Neural cell (in vitro differentiated cells): Measurements from ENCODE around the gene STC2. TPM values are rescaled to one million over a fixed set of nuclear protein-coding genes. Genes with fewer than 3 reads are reported as not detected.

ENCODE experiments used
- H2AFZ ChIP-seq: fragments of 200-600, 300-800 bp; sonication (generic), shearing (Covaris generic); 2 replicates; pipeline ENCODE4 v1.6.0; 2014; ENCODE audit warnings: low read depth, mild to moderate bottlenecking, antibody characterized with exemption, low read length, moderate library complexity
- H3F3A ChIP-seq: fragments of 200-600 bp; shearing (Covaris generic); 2 replicates; pipeline ENCODE4 v1.6.1; 2016; ENCODE audit warnings: mild to moderate bottlenecking, moderate library complexity, mixed read lengths, antibody characterized with exemption, low read length; ENCODE audit not compliant: insufficient read depth, poor library complexity, severe bottlenecking
- H3K27ac ChIP-seq: fragments of 200-600, 300-800 bp; sonication (generic), shearing (Covaris generic); 2 replicates; pipeline ENCODE4 v1.5.1; 2014; ENCODE audit warnings: mild to moderate bottlenecking, low read length, moderate library complexity
- H3K27me3 ChIP-seq: fragments of 300-800, 200-600 bp; sonication (generic), shearing (Covaris generic); 2 replicates; pipeline ENCODE4 v1.6.0; 2014; ENCODE audit warnings: mild to moderate bottlenecking, low read depth, low read length, moderate library complexity; ENCODE audit not compliant: insufficient read depth
- H3K36me3 ChIP-seq: fragments of 300-800, 200-600 bp; sonication (generic), shearing (Covaris generic); 2 replicates; pipeline ENCODE4 v1.5.1; 2014; ENCODE audit warnings: mild to moderate bottlenecking, antibody characterized with exemption, low read length, moderate library complexity; ENCODE audit not compliant: insufficient read depth
- H3K4me2 ChIP-seq: fragments of 300-800, 200-600 bp; sonication (generic), shearing (Covaris generic); 2 replicates; pipeline ENCODE4 v1.6.0; 2014; ENCODE audit warnings: mild to moderate bottlenecking, low read length
- H3K4me3 ChIP-seq: fragments of 300-800, 200-600 bp; sonication (generic), shearing (Covaris generic); 2 replicates; pipeline ENCODE4 v1.5.1; 2014; ENCODE audit warnings: mild to moderate bottlenecking, low read length, moderate library complexity
- H3K79me2 ChIP-seq: fragments of 200-600 bp; shearing (Covaris generic); replicated peaks from 2 replicates; pipeline ENCODE4 v1.6.0; 2014; ENCODE audit warnings: mild to moderate bottlenecking, low read length, moderate library complexity; ENCODE audit not compliant: insufficient read depth
- H3K9ac ChIP-seq: fragments of 300-800, 200-600 bp; sonication (generic), shearing (Covaris generic); 2 replicates; pipeline ENCODE4 v1.6.1; 2016; ENCODE audit warnings: mild to moderate bottlenecking, low read length, mixed read lengths
- H3K9me2 ChIP-seq: fragments of 200-600 bp; shearing (Covaris generic); 2 replicates; pipeline ENCODE4 v1.6.1; 2016; ENCODE audit warnings: mild to moderate bottlenecking, low read length, mixed read lengths; ENCODE audit not compliant: insufficient read depth
- H3K9me3 ChIP-seq: fragments of 200-600, 300-800 bp; sonication (generic), shearing (Covaris generic); 2 replicates; pipeline ENCODE4 v1.6.1; 2016; ENCODE audit warnings: mild to moderate bottlenecking, mixed run types, low read length, moderate library complexity, mixed read lengths
- H4K20me1 ChIP-seq: fragments of 200-600 bp; shearing (Covaris generic); 2 replicates; pipeline ENCODE4 v1.6.1; 2016; ENCODE audit warnings: mild to moderate bottlenecking, mixed run types; ENCODE audit not compliant: insufficient read depth
- CTCF ChIP-seq: fragments of 450-650 bp; IDR thresholded peaks from 2 replicates; pipeline ENCODE4 v1.5.1; 2014; ENCODE audit warnings: antibody characterized with exemption, mild to moderate bottlenecking, moderate library complexity; ENCODE audit not compliant: poor library complexity, severe bottlenecking
- EP300 ChIP-seq: fragments of 450-650 bp; conservative IDR thresholded peaks from 2 replicates; pipeline ENCODE4 v1.6.1; 2014; ENCODE audit warnings: antibody characterized with exemption, mild to moderate bottlenecking, moderate library complexity; ENCODE audit not compliant: poor library complexity, severe bottlenecking
- EZH2 ChIP-seq: fragments of 200-600, 300-800 bp; shearing (Covaris generic), sonication (generic); IDR thresholded peaks from 2 replicates; pipeline ENCODE4 v1.6.1; 2014; ENCODE audit warnings: antibody characterized with exemption, low read length, borderline replicate concordance, mild to moderate bottlenecking; ENCODE audit not compliant: insufficient read depth, poor library complexity, severe bottlenecking
- MXI1 ChIP-seq: fragments of 450-650 bp; conservative IDR thresholded peaks from 2 replicates; pipeline ENCODE4 v1.6.1; 2014; ENCODE audit warnings: antibody characterized with exemption, mild to moderate bottlenecking; ENCODE audit not compliant: poor library complexity, severe bottlenecking
- POLR2AphosphoS5 ChIP-seq: IDR thresholded peaks from 2 replicates; pipeline ENCODE4 v1.6.1; 2012
- RAD21 ChIP-seq: fragments of 450-650 bp; conservative IDR thresholded peaks from 2 replicates; pipeline ENCODE4 v1.6.1; 2014; ENCODE audit warnings: antibody characterized with exemption, mild to moderate bottlenecking, moderate library complexity
- SMC3 ChIP-seq: fragments of 450-650 bp; conservative IDR thresholded peaks from 2 replicates; pipeline ENCODE4 v1.6.1; 2014; ENCODE audit warnings: antibody characterized with exemption, mild to moderate bottlenecking, moderate library complexity; ENCODE audit not compliant: poor library complexity
- TAF1 ChIP-seq: IDR thresholded peaks from 2 replicates; pipeline ENCODE4 v1.6.1; 2012; ENCODE audit warnings: low read depth
- polyA plus RNA-seq: library from polyadenylated mRNA; depleted of rRNA; stranded (reverse); fragments of >200 nt; gene quantifications from 2 replicates; pipeline ENCODE4 v1.2.3, GENCODE V29; 2014
- TF ChIP-seq, protein P1 (sequence below): IDR thresholded peaks from 2 replicates; pipeline ENCODE4 v1.6.1; 2012; ENCODE audit warnings: borderline replicate concordance

STC2 gene
- polyA plus RNA-seq, 1 donor from 2014 or later, result 0.09 TPM

DNA sequence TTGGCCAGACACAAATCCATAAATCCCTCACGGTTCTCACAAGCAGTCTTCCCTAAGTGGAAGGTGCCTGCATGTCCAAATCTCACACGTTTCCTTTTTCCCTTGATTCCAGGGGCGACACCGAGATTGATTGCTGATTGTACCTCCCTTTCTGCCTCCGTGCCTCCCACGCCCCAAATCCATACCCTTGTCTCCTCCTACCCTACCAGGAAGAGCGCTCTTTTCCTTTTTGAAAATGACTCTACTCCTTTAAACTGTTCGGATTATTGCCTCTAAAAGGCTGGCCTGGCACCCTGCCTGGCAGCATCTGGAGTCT lies 4.5 kb downstream of the STC2 start:
- Histone ChIP-seq H3K4me3 (no peak overlapping the region), H4K20me1 (no peaks in the 10 kb centered on the region), H3K9ac (no peak overlapping the region), H3K79me2 (no peaks in the 10 kb centered on the region), H3K4me2 (no peak overlapping the region), H3K27me3 (peaks cover 55% of the 10 kb centered on the region), H2AFZ (no peak overlapping the region), H3K9me3 (no peaks in the 10 kb centered on the region), H3K9me2 (no peaks in the 10 kb centered on the region), H3F3A (no peaks in the 10 kb centered on the region), H3K36me3 (no peaks in the 10 kb centered on the region), H3K27ac (no peak overlapping the region)
- TF ChIP-seq, protein P1, sequence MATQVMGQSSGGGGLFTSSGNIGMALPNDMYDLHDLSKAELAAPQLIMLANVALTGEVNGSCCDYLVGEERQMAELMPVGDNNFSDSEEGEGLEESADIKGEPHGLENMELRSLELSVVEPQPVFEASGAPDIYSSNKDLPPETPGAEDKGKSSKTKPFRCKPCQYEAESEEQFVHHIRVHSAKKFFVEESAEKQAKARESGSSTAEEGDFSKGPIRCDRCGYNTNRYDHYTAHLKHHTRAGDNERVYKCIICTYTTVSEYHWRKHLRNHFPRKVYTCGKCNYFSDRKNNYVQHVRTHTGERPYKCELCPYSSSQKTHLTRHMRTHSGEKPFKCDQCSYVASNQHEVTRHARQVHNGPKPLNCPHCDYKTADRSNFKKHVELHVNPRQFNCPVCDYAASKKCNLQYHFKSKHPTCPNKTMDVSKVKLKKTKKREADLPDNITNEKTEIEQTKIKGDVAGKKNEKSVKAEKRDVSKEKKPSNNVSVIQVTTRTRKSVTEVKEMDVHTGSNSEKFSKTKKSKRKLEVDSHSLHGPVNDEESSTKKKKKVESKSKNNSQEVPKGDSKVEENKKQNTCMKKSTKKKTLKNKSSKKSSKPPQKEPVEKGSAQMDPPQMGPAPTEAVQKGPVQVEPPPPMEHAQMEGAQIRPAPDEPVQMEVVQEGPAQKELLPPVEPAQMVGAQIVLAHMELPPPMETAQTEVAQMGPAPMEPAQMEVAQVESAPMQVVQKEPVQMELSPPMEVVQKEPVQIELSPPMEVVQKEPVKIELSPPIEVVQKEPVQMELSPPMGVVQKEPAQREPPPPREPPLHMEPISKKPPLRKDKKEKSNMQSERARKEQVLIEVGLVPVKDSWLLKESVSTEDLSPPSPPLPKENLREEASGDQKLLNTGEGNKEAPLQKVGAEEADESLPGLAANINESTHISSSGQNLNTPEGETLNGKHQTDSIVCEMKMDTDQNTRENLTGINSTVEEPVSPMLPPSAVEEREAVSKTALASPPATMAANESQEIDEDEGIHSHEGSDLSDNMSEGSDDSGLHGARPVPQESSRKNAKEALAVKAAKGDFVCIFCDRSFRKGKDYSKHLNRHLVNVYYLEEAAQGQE, result no peak
- TF ChIP-seq CTCF (no peak), SMC3 (no peak), MXI1 (no peak), RAD21 (no peak), POLR2AphosphoS5 (no peak), EP300 (no peak), TAF1 (no peak), EZH2 (no peak)

DNA sequence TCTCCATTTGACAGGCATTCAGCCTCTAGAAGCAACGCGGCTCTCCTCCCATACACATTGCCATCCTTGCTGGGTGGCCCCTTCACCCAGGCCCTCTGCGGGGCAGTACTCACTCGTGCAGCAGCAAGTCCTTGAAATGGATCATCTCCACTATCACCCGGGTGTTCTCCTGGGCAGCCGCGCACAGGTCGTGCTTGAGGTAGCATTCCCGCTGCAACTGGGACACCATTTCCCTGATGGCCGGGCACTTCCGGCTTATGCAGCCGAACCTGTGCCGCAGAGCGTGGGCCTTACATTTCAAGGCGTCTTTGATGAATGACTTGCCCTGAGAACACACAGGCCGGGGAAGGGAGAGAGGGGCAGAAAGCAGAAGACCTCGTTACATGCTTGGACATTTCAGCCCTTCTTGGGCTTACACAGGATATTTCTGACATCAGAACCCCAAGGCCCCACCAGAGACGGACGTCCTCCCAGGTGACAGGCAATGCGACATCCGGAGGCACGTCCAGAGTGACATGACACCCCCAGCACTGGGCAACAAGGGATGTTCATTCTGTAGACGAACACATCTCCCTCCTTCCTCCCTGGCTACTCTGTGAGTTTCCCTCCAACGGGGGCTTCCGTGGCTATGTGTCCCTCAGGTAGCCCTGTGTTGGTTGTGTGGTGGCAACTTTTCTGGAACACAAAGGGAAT lies 5.0 kb downstream of the STC2 start:
- H3F3A ChIP-seq, result no peaks in the 10 kb centered on the region
- no peak for TF ChIP-seq POLR2AphosphoS5
- TF ChIP-seq EZH2, result no peak
- TF ChIP-seq TAF1, result no peak
- TF ChIP-seq, protein P1, result no peak
- TF ChIP-seq SMC3, result no peak
- no peak for TF ChIP-seq CTCF
- no peak for TF ChIP-seq RAD21
- TF ChIP-seq MXI1, result no peak
- TF ChIP-seq EP300, result no peak
- no peaks in the 10 kb centered on the region for H3K9me3 ChIP-seq
- no peak overlapping the region for H3K9ac ChIP-seq
- no peaks in the 10 kb centered on the region for H3K36me3 ChIP-seq
- H3K79me2 ChIP-seq, result no peaks in the 10 kb centered on the region
- no peak overlapping the region for H3K4me3 ChIP-seq
- H4K20me1 ChIP-seq, result no peaks in the 10 kb centered on the region
- no peaks in the 10 kb centered on the region for H3K9me2 ChIP-seq
- H3K4me2 ChIP-seq, result no peak overlapping the region
- H3K27me3 ChIP-seq, result peaks cover 50% of the 10 kb centered on the region
- no peak overlapping the region for H2AFZ ChIP-seq
- no peak overlapping the region for H3K27ac ChIP-seq
